Ovary (tissue), 3 donors: ENCODE data around the gene GLYATL3.

Experiments
- CTCF ChIP-seq, 3 donors: fragments of 450-650 bp in 2 of 3; fragments of 200-600 bp in 1 of 3; IDR thresholded peaks; one replicate each; pipeline versions ENCODE4 v1.5.1 to v1.8.0; 2016 to 2022; ENCODE audit warnings: antibody characterized with exemption in 3 of 3, mild to moderate bottlenecking in 1 of 3
- EP300 ChIP-seq: sonication (generic); formaldehyde crosslinking; IDR thresholded peaks from one replicate; pipeline ENCODE4 v1.6.1; 2017; ENCODE audit warnings: antibody characterized with exemption
- POLR2A ChIP-seq: fragments of 450-650 bp; IDR thresholded peaks from one replicate; pipeline ENCODE4 v1.6.1; 2017; ENCODE audit warnings: antibody characterized with exemption, mild to moderate bottlenecking, moderate library complexity
- donor health status: DM: no; HTN: no; CAD: no.

- no peak for TF ChIP-seq CTCF (IDR thresholded peaks at IDR 0.05)
- TF ChIP-seq POLR2A, result no peak
- no peak for TF ChIP-seq EP300
Measured at GRCh38 chr6:49499623-49500022, at the start of gene GLYATL3.
